Ishikawa (cell line): ENCODE measurements around the gene ARHGAP9.

ENCODE experiments used
- CEBPB ChIP-seq: IDR thresholded peaks from 2 replicates; pipeline ENCODE4 v1.6.1; 2012
- CREB1 ChIP-seq: IDR thresholded peaks from 2 replicates; pipeline ENCODE4 v1.6.1; 2012; ENCODE audit warnings: low read depth
- EGR1 ChIP-seq: IDR thresholded peaks from 2 replicates; pipeline ENCODE4 v1.6.1; 2012
- EP300 ChIP-seq: IDR thresholded peaks from 2 replicates; pipeline ENCODE4 v1.6.1; 2012; ENCODE audit warnings: borderline replicate concordance
- FOXM1 ChIP-seq: IDR thresholded peaks from 2 replicates; pipeline ENCODE4 v1.6.1; 2012; ENCODE audit warnings: low read depth, borderline replicate concordance
- MAX ChIP-seq: IDR thresholded peaks from 2 replicates; pipeline ENCODE4 v1.6.1; 2012
- NFIC ChIP-seq: IDR thresholded peaks from 2 replicates; pipeline ENCODE4 v1.6.1; 2012
- RAD21 ChIP-seq: IDR thresholded peaks from 2 replicates; pipeline ENCODE4 v1.6.1; 2012; ENCODE audit warnings: low read depth
- REST ChIP-seq: IDR thresholded peaks from 2 replicates; pipeline ENCODE4 v1.6.1; 2012; ENCODE audit warnings: low read depth, mild to moderate bottlenecking
- TEAD4 ChIP-seq: IDR thresholded peaks from 2 replicates; pipeline ENCODE4 v1.6.1; 2012
- YY1 ChIP-seq: IDR thresholded peaks from 2 replicates; pipeline ENCODE4 v1.6.1; 2012; ENCODE audit warnings: low read depth
- ZBTB7A ChIP-seq: IDR thresholded peaks from 2 replicates; pipeline ENCODE4 v1.6.1; 2012; ENCODE audit warnings: low read depth

- TF ChIP-seq EP300: no peak
- no peak for TF ChIP-seq REST
- no peak for TF ChIP-seq TEAD4
- no peak for TF ChIP-seq MAX
- no peak for TF ChIP-seq ZBTB7A
- TF ChIP-seq YY1: no peak
- TF ChIP-seq CEBPB: no peak
- TF ChIP-seq NFIC: no peak
- TF ChIP-seq FOXM1: no peak
- TF ChIP-seq CREB1: no peak
- TF ChIP-seq RAD21: no peak
- TF ChIP-seq EGR1: no peak
Measured at GRCh38 chr12:57524814-57525614, 45.3 kb upstream of the ARHGAP9 start.
